NCI-H748 (cell line): ENCODE results near the gene CUL7.
A peak's percentile ranks its signal among the peaks of the same experiment; 100 is the strongest.
"Not testable (repeated sequence)": the region's sequence is repeated elsewhere in the genome, so short reads cannot be mapped to it uniquely, and the experiment has no call there.

Source experiments
- DNase-seq: peaks from one replicate; lab custom pipeline; 2025; ENCODE audit not compliant: unreplicated experiment; lab: John Stamatoyannopoulos, UW

CUL7 gene

DNA sequence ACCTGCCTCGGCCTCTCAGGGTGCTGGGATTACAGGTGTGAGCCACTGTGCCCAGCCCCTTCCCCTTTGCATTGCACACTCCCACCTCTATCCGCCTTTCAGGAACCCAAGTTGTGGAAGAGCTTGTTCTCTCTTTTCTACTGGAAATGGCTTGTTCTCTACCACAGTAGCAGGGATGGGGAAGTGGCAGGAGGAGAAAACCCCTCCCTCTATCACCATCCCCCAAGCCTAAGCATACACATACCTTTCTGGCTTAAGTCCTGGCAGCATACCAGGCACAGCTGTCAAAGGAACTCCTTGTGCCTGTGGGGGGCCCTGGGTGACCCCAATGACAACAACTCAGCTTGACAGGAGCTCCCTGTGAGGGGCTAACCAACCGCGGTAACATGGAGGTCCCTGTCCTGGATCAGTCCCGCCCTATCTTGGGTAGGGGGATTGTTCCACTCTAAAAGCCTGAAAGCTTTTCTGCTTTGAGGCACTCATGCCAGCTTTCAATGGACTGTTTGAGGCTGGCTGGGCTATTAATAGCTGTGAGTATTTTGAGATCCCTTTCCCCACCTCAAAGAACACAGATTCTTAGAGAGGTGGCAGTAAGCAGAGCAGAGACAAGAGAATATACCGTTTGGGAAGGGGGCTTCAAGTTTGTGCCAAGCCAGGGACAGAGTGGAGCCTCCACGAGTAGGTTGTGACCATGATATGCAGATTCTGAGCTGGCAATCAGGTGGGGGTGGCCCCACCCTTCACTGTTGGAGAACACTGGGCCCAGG lies 37.3 kb downstream of the CUL7 start:
- no peak for DNase-seq

DNA sequence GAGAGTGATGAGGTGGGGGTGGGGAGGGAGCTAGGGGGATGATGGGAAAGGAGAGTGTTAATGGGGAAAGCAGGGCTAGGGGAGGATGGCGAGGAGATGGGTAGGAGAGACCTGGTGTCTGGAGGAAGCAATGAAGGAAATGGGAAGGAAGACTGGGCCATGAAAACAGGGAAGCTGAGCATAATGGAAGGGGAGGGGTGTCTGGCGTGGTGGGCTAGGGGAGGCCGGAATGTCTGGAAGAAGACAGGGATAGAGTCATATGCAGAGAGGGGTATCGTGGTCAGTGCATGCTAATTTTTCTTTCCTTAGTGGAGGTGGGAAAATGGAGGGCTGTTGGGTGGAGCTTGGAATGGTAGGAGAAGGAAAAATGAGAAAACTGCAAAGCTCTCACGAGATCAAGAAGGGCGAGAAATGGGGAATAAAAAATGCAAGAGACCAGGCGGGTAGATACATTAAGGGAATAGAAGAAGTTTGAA lies 39.2 kb downstream of the CUL7 start:
- peak; percentile 61 for DNase-seq

DNA sequence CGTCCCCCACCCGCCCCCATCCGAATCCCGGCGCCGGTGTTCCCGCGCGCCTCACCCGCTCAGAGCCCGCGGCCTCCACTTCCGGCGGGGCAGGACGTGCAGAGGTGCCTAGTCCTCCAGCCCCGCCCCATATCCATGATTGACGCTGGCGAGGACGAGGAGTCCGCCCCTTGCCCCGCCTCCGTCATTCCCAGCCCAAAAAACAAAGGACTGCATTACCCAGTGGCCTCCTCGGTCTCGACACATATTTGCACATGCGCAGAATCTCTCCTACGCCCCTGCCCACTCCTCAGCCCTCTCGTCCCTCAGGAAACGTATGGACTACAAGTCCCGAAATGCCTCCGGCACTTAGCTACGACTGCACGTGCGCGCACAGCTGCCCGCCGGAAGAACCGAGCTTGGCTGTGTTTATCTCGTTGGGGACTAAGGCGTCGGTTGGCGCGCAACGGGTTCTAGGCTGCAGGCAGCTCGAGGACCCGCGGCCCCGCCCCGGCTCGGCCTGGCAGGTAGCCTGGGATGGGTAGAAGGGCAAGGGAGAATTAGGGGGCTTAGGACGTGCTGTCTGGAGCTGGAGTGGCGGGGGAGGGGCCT lies 39.7 kb downstream of the CUL7 start, which contains the start of the genes KLHDC3 and MEA1:
Gene KLHDC3, plus strand, starts transcription at position 407 of the 591 bp plus-strand sequence. CDS start 2,944 bp downstream, outside the sequence.
Gene MEA1, minus strand, starts transcription at position 104 of the 591 bp plus-strand sequence. CDS start 133 bp downstream, outside the sequence.
- DNase-seq, result peak; percentile 100

DNA sequence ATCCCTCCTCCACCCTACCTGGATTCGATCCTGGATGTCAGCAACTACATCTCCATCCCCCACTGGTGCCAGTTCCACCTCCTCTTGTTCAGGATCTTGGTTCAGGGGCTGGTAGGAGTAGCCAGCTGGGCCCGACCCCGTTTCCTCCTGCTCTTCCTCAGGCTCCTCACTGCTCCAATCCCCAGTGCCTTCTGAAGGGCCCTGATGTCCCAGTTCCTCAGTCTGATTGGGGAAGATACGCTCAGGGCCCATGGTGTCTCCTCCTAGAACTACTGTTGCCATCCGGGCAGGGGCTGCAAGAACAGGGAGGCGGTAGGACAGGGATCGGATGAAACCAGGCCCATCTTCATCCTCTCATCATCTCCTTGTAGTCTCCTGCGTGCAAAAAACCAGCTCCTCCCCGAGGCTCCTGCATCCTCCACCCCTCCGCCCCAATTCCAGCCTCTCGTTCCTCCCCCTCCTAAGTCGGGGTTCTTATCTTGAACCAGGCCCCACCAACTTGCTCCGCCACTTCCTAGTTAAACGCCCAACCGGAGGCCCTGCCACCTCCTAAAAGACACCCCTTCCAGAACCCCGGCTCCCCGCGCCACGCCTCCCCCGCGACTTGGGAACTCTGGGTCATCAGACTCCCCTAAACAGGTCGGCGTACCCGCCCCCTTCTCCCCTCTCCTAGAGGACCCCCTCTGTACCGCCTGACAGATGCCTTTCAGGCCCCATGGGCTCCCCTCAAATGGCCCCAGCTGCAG lies 40.4 kb downstream of the CUL7 start:
- DNase-seq, result peak; percentile 52

DNA sequence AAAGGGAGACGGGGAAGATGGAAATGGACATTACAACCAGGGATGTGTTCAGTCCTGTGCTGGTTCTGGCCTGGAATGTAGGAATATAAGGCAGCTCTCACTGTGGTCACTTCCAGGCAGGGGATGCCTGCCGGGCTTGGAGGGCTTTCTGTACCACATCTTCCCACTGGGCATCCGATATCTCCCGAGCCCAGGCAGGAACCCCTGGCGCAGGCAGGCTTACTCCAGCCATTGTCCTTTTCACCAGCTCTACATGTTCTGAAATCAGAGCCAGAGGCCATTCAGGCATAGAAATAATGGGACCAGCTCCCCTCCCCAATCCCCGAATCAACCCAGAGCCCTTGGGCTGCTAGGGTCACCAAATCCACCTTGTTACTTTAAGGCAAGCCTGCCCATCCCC lies 41.3 kb downstream of the CUL7 start:
- no peak for DNase-seq

DNA sequence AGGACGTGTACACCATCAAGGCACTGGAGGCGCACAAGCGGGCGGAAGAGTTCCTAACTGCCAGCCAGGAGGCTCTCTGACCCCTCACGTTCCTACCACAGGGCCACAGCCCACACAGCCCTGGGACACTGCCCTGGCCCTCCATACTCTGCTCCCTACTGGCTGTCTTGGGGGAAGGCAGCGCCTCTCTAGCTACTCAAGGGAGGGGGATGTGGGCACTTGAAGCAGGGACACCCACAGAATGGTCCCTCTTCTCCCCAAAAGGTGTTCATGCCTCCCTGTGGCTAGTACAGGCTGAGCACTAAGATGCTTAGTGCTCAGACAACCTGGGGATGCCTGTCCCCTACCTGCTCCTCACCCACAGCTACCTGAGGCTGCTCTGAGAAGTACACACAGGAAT lies 42.4 kb downstream of the CUL7 start:
- DNase-seq, result no peak

DNA sequence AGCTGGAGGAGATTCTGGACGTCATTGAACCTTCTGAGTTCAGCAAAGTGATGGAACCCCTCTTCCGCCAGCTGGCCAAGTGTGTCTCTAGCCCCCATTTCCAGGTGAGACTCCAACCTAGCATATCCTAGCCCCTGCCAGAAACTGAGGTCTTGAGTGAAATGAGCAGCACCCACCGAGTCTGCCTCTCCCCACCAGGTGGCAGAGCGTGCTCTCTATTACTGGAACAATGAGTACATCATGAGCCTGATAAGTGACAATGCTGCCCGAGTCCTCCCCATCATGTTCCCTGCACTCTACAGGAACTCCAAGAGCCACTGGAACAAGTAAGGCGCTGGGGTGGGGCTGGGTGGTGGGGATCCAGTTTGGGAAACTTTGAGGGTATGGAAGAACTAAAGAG lies 44.5 kb downstream of the CUL7 start:
- peak; percentile 29 for DNase-seq

DNA sequence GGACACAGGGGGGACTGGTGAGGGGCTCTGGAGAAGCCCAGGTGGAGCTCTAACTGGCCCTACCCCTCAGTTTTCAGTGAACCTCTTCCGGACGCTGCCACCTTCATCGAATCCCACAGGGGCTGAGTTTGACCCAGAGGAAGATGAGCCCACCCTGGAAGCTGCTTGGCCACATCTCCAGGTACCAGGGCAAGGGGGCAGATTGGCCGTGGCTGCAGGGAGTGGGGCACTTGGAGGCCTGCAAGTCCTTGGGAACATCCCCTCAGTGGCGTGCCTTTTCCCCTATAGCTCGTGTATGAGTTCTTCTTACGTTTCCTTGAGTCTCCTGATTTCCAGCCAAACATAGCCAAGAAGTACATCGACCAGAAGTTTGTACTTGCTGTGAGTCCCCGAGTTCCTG lies 46.5 kb downstream of the CUL7 start:
- DNase-seq, result no peak

DNA sequence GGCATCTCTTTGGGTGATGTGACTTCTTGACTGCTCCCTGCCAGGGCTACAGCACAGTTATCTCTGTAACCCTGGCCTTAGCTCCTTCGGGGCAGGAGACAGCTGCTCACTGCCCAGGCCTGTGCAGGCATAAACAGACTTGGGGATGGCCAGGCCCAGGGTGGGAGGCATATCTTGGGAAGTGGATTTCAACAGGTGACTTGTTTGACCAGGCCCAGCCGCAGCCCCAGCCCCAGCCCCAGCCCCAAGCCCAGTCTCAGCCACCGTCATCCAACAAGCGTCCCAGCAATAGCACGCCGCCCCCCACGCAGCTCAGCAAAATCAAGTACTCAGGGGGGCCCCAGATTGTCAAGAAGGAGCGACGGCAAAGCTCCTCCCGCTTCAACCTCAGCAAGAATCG lies 47.4 kb downstream of the CUL7 start:
- no peak for DNase-seq

DNA sequence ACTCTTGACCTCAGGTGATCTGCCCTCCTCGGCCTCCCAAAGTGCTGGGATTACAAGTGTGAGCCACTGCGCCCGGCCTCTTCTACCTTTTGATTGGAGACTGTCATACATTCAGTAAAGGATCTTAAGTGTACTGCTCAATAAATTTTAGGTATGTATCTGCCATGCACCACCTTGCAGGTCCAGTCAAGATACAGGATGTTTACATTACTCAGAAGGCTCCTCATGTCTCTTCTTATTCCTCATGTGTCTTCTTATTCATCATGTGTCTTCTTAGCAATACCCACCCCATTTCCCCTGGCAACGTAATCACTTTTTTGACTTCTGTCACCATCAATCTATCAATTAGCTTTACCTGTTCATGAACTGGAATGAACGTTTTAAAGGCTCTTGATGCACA lies 47.8 kb downstream of the CUL7 start:
- DNase-seq, result no peak

DNA sequence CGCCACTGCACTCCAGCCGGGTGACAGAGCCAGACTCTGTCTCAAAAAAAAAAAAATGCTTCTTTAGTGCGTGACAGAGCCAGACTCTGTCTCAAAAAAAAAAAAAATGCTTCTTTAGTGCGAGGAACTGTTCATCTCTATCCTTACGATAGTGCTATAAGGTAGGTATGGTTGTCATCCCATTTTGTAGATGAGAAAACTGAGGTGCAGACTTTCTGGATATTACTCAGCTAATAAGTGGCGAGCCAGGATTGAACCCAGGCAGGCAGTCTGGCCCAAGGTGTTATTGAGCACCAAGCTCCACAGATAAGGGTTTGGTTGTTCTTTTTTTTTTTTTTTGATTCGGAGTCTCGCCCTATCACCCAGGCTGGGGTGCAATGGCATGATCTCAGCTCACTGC lies 51.8 kb downstream of the CUL7 start:
- DNase-seq, result no peak

DNA sequence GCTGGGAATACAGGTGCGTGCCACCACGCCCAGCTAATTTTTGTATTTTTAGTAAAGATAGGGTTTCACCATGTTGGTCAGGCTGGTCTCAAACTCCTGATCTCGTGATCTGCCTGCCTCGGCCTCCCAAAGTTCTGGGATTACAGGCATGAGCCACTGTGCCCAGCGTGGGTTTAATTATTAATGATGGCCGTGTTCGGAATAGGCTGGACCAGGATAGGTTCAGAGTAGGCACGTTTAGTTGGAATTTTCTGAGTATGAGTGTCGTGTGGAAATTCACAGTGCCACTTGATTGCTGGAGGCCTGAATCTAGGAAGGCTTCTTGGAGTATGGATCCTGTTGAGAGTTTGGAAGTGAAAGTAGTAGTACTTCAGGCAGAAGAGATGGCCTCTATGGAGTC lies 55.4 kb downstream of the CUL7 start:
- DNase-seq, result not testable (repeated sequence)

DNA sequence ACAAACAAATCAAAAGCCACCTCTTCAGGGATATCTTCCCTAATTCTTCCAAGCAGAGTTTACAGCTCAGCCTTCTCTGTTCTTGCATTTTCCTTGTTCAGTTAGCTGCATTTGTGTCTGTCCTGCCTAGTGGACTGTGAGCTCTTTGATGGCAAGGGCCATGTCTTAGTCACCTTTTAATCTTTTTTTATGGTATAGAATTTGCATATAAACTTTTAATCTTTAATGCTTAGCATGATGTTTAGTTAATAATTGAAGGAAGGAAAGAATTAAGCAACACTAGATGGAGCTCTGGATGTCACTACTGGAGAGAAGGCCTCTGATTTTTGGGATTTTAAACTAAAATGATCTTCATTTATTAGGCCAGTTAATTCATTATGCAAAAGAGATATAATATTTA lies 57.1 kb downstream of the CUL7 start:
- no peak for DNase-seq

DNA sequence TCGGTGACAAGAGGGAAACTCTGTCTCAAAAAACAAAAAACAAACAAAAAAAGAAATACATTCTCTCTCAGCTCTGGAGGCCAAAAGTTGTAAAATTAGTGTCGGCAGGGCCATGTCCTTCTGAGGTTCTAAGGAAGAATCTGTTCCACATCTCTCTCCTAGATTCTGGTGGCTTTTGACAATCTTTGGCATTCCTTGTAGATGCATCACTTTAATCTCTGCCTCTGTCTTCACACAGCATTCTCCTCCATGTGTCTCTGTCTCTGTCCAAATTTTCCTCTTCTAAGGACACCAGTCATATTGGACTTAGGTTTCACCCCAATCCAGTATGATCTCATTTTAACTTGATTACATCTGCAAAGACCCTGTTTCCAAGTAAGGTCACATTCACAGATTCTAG lies 60.2 kb downstream of the CUL7 start:
- no peak for DNase-seq

DNA sequence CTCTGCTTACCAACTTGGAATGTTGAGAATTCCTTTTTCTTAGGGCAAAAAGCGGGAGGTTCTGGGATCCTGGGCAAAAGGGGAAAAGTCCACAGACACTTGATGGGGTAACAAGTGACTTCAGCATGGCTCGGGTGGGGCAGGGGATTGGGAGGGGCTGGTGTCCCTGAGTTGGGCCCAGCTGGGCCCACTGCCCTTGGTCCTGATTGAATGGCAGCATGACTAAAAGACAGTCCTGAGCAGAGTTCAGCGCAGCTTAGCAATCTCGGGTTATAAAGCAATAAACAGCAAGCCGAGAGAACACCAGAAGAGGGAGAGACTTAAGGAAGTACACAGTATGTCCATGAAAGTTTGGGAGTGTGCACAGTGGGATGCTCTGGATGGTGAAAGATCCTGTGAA lies 63.7 kb downstream of the CUL7 start:
- DNase-seq, result no peak

DNA sequence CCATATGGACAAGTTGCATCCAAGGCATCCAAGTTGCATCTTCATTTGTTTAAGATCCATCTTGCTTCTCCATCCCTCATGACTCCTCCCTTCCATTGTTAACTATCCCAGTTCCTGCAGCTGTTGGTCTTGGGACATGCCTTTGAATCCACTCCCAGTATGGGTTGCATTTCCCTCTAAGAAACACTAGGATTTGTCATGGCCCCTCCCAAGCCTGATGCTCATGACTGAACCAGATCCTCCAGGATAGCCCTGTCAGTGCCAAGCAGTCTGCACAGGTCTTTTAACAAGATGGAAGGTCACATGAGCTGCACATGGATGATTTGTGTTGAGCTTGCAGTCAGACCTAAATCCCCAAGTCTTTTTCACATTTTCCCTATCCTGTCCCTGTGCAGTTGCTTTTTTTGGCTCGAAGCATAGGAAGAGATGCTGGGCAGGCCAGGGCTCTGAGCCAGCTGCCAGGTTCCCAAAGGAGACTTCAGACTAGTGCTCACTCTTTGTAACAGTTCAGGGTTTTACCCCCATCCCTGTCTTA lies 65.1 kb downstream of the CUL7 start:
- DNase-seq, result no peak
